ENCODE measurements around the gene MYCN. TPM values are rescaled to one million over a fixed set of nuclear protein-coding genes. Genes with fewer than 3 reads are reported as not detected.
"Not testable (repeated sequence)": the region's sequence is repeated elsewhere in the genome, so short reads cannot be mapped to it uniquely, and the experiment has no call there.

Gene MYCN
- total and polyA plus RNA-seq, 2 experiments from 2014 or later, result 8.9 to 16.7 TPM

DNA sequence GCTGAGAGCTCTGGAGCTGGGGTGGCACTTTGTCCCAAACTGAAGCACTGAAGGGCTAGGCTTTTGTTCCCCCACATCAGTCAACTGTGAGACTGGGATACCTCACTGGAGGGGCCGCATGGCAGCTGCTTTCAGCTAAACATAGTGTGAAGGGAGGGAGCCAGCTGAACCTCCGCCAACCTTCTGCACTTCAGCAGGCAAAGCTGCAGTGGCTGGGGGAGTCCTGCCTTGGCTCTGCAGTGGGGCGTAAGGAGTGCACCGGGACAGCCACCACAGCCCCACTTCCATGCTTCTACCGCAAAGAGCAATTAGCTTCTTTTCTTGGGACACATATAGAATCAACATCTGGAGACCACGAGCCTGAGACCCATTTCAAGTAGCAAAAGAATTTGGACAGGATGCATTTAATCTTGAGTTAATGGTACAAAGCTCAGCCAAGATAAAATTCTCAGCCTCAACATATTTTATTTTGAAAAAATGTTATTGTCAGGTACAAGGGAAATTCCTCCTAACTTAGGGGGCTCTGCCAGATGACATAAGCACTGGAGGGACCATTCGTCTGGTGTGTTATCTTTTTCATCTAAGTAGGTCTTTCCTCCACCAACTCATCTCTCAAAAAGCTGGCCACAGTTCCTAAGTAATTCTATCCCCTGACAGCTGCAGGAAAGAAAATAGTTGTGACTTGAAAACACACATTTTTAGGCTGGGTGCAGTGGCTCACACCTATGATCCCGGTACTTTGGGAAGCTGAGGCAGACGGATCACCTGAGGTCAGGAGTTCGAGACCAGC is 25.6 kb upstream of the MYCN start:
- H3K9me2 ChIP-seq (replicated peaks; ENCODE audit: insufficient read depth), result no peaks in the 10 kb centered on the region
- no peak overlapping the region for H3K4me3 ChIP-seq
- H3K9me3 ChIP-seq (ENCODE audit: low read depth), result no peaks in the 10 kb centered on the region
- no peaks in the 10 kb centered on the region for H4K20me1 ChIP-seq (ENCODE audit: insufficient read depth, poor library complexity, severe bottlenecking)
- WGBS (ENCODE audit: low lambda C conversion rate, missing lambda C conversion rate), result 71% methylated on average over 10 of the region's 10 CpGs
- no peak for DNase-seq (ENCODE audit: low spot score)
- no peaks in the 10 kb centered on the region for H3K27me3 ChIP-seq
- peaks cover 5% of the 10 kb centered on the region for H3K4me1 ChIP-seq (ENCODE audit: insufficient read depth)
- no peaks in the 10 kb centered on the region for H3K79me2 ChIP-seq
- H3K36me3 ChIP-seq (replicated peaks; ENCODE audit: insufficient read depth, low read depth), result no peaks in the 10 kb centered on the region
- no peak overlapping the region for H3K27ac ChIP-seq
- no peak for TF ChIP-seq EZH2 (IDR thresholded peaks at IDR 0.05; ENCODE audit: borderline replicate concordance)
- TF ChIP-seq, protein P1, sequence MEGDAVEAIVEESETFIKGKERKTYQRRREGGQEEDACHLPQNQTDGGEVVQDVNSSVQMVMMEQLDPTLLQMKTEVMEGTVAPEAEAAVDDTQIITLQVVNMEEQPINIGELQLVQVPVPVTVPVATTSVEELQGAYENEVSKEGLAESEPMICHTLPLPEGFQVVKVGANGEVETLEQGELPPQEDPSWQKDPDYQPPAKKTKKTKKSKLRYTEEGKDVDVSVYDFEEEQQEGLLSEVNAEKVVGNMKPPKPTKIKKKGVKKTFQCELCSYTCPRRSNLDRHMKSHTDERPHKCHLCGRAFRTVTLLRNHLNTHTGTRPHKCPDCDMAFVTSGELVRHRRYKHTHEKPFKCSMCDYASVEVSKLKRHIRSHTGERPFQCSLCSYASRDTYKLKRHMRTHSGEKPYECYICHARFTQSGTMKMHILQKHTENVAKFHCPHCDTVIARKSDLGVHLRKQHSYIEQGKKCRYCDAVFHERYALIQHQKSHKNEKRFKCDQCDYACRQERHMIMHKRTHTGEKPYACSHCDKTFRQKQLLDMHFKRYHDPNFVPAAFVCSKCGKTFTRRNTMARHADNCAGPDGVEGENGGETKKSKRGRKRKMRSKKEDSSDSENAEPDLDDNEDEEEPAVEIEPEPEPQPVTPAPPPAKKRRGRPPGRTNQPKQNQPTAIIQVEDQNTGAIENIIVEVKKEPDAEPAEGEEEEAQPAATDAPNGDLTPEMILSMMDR (IDR thresholded peaks at IDR 0.05; ENCODE audit: poor library complexity), result no peak
- no peak for TF ChIP-seq EZH2phosphoT487 (IDR thresholded peaks at IDR 0.05; ENCODE audit: low read depth, severe bottlenecking, unreplicated experiment)
- H3K4me2 ChIP-seq, result no peak overlapping the region
- H2AFZ ChIP-seq, result no peak overlapping the region

DNA sequence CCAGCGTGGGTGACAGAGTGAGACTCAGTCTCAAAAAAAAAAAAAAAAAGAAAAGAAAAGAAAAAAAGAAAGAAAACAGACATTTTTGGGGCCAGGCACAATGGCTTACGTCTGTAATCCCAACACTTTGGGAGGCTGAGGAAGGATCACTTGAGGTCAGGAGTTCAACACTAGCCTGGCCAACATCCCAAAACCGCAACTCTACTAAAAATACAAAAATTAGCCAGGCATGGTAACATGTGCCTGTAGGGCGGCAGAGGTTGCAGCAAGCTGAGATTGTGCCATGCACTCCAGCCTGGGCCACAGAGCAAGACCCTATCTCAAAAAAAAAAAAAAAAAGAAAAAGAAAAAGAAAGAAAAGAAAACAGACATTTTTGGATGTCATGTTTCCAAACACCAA is 24.8 kb upstream of the MYCN start:
- H2AFZ ChIP-seq; H3K4me1 ChIP-seq (ENCODE audit: insufficient read depth); H3K79me2 ChIP-seq; H3K27ac ChIP-seq; DNase-seq (ENCODE audit: low spot score); H3K9me2 ChIP-seq (replicated peaks; ENCODE audit: insufficient read depth); H4K20me1 ChIP-seq (ENCODE audit: insufficient read depth, poor library complexity, severe bottlenecking); H3K9me3 ChIP-seq (ENCODE audit: low read depth); H3K27me3 ChIP-seq; H3K36me3 ChIP-seq (replicated peaks; ENCODE audit: insufficient read depth, low read depth); H3K4me3 ChIP-seq; H3K4me2 ChIP-seq: not testable (repeated sequence)
- WGBS (ENCODE audit: low lambda C conversion rate, missing lambda C conversion rate), result 79% methylated on average over 4 of the region's 4 CpGs

DNA sequence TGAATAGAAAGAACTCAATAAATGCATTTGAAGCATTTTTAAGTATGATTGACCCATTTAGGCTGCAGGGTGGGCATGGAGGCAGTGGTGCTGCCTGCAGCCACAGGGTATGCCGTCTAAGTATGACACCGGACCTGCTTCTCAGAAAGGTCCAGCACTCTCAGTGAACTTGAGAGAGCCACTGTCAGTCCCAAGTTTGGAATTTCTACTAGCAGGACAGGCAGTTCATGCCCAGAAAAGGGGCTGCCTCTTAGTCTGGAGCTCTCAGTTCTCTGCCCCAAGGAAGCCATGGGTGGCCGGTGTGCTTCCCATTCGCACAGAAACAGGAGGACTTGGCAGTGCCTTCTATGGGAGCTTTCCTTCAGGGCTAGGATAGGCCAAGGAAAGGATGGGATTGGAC is 24.0 kb upstream of the MYCN start:
- Histone ChIP-seq H3K27me3 (no peaks in the 10 kb centered on the region), H3K4me3 (no peak overlapping the region), H3K9me2 (replicated peaks; ENCODE audit: insufficient read depth) (no peaks in the 10 kb centered on the region), H3K79me2 (no peaks in the 10 kb centered on the region), H2AFZ (no peak overlapping the region), H3K4me2 (no peak overlapping the region), H3K27ac (no peak overlapping the region), H3K36me3 (replicated peaks; ENCODE audit: insufficient read depth, low read depth) (no peaks in the 10 kb centered on the region), H3K9me3 (ENCODE audit: low read depth) (no peaks in the 10 kb centered on the region), H4K20me1 (ENCODE audit: insufficient read depth, poor library complexity, severe bottlenecking) (no peaks in the 10 kb centered on the region), H3K4me1 (ENCODE audit: insufficient read depth) (peaks cover 5% of the 10 kb centered on the region)
- TF ChIP-seq, protein P1 (IDR thresholded peaks at IDR 0.05; ENCODE audit: poor library complexity), result no peak
- no peak for TF ChIP-seq EZH2phosphoT487 (IDR thresholded peaks at IDR 0.05; ENCODE audit: low read depth, severe bottlenecking, unreplicated experiment)
- DNase-seq (ENCODE audit: low spot score), result no peak
- 94% methylated on average over 4 of the region's 4 CpGs for WGBS (ENCODE audit: low lambda C conversion rate, missing lambda C conversion rate)

DNA sequence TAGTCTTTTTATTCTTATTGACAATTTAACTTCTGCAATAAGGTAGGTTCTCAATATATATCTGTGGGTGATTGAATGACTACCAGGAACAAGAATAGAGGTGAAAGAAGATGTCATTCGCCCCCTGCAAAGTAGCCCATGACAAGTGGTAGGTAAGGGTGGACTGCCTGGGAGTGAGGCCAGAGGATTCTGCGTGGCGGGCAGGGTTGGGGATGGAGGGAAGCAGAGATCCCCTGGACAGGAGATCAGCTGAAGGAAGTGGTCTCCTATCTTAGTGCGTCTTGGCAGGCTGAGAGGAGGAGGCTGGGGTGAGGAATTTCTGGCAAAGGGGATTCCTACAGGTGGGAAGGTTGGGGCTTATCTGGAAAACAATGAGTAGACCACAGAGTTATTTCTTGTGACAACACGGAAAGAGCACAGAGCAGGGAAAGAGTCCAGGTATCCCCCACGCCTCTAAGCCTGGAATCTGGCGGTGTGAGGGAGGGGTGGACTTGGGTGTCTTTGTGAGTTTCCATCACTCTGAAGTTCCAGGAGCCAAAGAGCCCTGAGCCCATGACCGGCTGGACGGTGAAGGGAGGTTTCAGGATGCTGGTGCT is 21.5 kb upstream of the MYCN start:
- no peak overlapping the region for H3K4me2 ChIP-seq
- no peak for DNase-seq (ENCODE audit: low spot score)
- H2AFZ ChIP-seq, result no peak overlapping the region
- 79% methylated on average over 9 of the region's 9 CpGs for WGBS (ENCODE audit: low lambda C conversion rate, missing lambda C conversion rate)
- no peaks in the 10 kb centered on the region for H3K79me2 ChIP-seq
- no peaks in the 10 kb centered on the region for H4K20me1 ChIP-seq (ENCODE audit: insufficient read depth, poor library complexity, severe bottlenecking)
- no peaks in the 10 kb centered on the region for H3K27me3 ChIP-seq
- TF ChIP-seq EZH2phosphoT487 (IDR thresholded peaks at IDR 0.05; ENCODE audit: low read depth, severe bottlenecking, unreplicated experiment), result no peak
- TF ChIP-seq, protein P1 (IDR thresholded peaks at IDR 0.05; ENCODE audit: poor library complexity), result no peak
- no peak for TF ChIP-seq EZH2 (IDR thresholded peaks at IDR 0.05; ENCODE audit: borderline replicate concordance)
- no peaks in the 10 kb centered on the region for H3K9me3 ChIP-seq (ENCODE audit: low read depth)
- H3K27ac ChIP-seq, result no peak overlapping the region
- H3K9me2 ChIP-seq (replicated peaks; ENCODE audit: insufficient read depth), result no peaks in the 10 kb centered on the region
- H3K4me3 ChIP-seq, result no peak overlapping the region
- peaks cover 5% of the 10 kb centered on the region for H3K4me1 ChIP-seq (ENCODE audit: insufficient read depth)
- H3K36me3 ChIP-seq (replicated peaks; ENCODE audit: insufficient read depth, low read depth), result no peaks in the 10 kb centered on the region
